Inflammatory macrophage treated with lipopolysaccharide for 4 hours (primary cell): ENCODE measurements around the gene CFAP69.
A peak's percentile ranks its signal among the peaks of the same experiment; 100 is the strongest.

Experiments used
- DNase-seq: peaks from one replicate; pipeline ENCODE4 v3.0.0-alpha.2; 2020

The CFAP69 gene, protein sequence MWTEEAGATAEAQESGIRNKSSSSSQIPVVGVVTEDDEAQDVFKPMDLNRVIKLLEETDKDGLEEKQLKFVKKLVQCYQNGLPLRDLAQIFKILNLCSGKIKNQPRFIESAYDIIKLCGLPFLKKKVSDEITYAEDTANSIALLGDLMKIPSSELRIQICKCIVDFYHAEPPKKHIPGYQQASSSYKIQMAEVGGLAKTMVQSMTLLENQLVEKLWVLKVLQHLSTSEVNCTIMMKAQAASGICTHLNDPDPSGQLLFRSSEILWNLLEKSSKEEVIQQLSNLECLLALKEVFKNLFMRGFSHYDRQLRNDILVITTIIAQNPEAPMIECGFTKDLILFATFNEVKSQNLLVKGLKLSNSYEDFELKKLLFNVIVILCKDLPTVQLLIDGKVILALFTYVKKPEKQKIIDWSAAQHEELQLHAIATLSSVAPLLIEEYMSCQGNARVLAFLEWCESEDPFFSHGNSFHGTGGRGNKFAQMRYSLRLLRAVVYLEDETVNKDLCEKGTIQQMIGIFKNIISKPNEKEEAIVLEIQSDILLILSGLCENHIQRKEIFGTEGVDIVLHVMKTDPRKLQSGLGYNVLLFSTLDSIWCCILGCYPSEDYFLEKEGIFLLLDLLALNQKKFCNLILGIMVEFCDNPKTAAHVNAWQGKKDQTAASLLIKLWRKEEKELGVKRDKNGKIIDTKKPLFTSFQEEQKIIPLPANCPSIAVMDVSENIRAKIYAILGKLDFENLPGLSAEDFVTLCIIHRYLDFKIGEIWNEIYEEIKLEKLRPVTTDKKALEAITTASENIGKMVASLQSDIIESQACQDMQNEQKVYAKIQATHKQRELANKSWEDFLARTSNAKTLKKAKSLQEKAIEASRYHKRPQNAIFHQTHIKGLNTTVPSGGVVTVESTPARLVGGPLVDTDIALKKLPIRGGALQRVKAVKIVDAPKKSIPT

GRCh38 chr7:90244909-90245851 is at the start of gene CFAP69:
CFAP69 (plus strand) TSS chr7:90245174; CDS start chr7:90245425, 251 bp downstream.
- peak; percentile 78 for DNase-seq

- peak; percentile 21 for DNase-seq
Observed at GRCh38 chr7:90201500-90202195, 43.3 kb upstream of the CFAP69 start.

DNA sequence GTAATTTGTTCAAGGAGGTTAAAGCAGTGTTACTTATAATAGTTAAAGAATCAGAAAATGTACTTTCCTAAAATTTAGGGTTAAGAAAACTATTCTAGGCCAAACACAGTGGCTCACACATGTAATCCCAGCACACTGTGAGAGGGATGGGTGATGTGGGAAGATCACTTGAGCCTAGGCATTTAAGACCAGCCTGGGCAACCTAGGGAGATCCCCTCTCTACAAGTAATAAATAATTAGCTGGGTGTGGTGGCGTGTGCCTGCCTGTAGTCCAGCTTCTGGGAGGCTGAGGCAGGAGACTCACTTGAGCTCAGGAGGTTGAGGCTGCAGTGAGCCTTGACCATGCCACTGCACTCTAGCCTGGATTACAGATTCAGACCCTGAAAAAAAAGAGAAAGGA is 37.0 kb upstream of the CFAP69 start:
- no peak for DNase-seq

- DNase-seq: no peak
Observed at GRCh38 chr7:90209776-90210175, 35.2 kb upstream of the CFAP69 start.

- no peak for DNase-seq
Observed at GRCh38 chr7:90210475-90210874, 34.5 kb upstream of the CFAP69 start.

- DNase-seq: no peak
Observed at GRCh38 chr7:90210981-90211380, 34.0 kb upstream of the CFAP69 start.

DNA sequence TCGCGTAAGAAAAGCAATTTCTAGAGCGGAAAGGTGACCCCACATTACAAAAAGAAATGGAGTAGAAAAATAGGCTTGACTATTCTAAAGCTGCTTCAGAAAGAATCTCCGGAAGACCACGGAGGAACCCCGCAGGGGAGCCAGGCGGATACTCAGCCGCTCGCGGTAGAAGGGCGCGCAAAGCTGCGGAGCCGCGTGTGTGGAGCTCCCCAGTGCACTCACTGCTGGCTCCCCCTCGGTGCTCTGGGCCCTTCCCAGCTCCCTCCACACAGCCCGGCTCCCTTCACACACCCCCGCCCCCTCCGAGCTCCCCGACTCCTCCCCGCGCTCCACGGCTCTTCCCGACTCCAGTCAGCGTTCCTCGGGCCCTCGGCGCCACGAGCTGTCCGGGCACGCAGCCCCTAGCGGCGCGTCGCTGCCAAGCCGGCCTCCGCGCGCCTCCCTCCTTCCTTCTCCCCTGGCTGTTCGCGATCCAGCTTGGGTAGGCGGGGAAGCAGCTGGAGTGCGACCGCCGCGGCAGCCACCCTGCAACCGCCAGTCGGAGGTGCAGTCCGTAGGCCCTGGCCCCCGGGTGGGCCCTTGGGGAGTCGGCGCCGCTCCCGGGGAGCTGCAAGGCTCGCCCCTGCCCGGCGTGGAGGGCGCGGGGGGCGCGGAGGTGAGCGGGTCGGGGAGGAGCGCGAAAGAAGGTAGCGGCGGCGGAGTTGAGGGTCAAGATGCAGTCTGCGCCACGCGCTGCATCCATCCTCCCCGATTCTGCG is 33.4 kb upstream of the CFAP69 start, which contains the start of gene STEAP2:
STEAP2 (plus strand) TSS at position 350 of the 758 bp plus-strand sequence. CDS start 13,343 bp downstream, outside the sequence.
- DNase-seq: peak; percentile 22

- DNase-seq: no peak
Observed at GRCh38 chr7:90212149-90212495, 32.9 kb upstream of the CFAP69 start.

- no peak for DNase-seq
Observed at GRCh38 chr7:90213521-90213920, 31.5 kb upstream of the CFAP69 start.

- no peak for DNase-seq
Observed at GRCh38 chr7:90216080-90216674, 28.8 kb upstream of the CFAP69 start.

DNA sequence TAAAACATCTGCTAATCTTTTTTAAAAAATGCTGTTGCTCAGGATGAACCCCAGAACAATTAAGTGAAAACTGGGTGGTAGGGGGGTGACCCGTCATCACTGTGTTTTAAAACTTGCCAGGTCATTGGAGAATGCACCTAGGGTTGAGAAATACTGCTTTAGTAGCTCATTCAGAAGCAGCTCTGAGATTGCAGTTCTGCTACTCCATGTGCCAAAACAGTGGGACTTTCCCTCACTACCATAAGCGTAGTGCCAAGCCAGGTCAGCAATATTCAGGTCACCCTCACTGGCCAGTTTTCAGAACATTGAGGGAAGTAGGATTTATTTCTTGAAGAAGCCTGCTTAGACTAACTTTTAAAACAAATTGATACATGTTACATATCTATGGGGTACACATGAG is 28.2 kb upstream of the CFAP69 start:
- no peak for DNase-seq

DNA sequence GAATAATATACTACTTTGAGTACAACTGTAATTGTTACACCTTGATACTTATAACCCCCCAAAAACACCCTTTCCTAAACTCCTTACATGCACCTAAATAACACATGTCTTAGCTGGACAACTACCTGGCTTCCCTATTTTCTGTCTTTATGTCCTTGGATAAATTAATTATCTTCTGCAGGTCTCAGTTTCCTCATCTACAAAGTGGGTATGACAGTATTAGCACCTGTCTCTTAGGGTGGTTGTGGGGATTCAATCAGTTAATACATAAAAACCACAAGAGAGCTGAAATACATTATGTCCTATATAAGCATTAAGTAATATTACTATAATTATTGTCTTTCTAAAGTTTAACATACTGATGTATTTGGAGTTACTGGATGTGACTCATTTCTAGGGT is 22.6 kb upstream of the CFAP69 start:
- DNase-seq: no peak

DNA sequence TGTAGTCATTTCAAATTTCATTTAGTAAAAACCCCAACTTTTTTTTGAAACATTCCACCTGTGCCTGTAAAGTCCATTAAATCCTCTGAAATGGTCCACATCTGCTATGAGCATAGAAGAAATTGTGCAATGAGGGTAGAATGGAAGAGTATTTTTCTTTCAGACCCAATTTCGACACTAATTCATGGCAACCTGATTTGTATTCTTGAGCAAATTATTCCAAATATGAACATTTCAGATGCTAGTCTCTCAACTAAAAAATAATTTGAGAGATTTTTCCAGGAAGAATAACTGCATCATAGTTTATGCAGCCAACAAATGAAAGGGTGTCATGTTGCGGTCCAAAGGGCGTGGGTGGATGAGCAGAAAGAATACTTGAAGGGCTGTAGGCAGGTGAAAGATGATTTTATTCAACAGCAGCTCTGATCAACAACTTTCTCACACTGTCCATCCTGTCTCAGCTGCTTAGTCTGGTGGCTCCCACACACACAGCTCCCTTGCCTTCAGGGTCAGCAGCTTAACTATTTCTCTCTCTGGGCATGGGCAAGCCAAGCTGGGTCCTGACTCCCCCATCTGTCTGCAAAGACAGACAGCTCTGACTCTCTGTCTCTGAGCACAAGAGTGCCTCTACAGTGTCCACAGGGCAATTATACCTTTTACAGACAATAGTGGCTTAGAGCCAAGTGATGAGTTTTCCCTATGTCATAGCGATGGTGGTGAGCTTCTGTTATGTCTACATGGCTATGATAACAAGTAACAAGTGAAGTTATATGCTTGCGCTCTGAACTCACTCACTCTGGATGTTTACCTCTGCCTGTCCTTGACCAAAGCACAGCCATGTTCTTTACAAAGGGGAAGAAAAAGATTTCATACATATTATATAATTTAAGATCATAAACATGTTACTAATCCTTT is 21.9 kb upstream of the CFAP69 start:
- no peak for DNase-seq

- no peak for DNase-seq
Observed at GRCh38 chr7:90224195-90224594, 20.8 kb upstream of the CFAP69 start.

DNA sequence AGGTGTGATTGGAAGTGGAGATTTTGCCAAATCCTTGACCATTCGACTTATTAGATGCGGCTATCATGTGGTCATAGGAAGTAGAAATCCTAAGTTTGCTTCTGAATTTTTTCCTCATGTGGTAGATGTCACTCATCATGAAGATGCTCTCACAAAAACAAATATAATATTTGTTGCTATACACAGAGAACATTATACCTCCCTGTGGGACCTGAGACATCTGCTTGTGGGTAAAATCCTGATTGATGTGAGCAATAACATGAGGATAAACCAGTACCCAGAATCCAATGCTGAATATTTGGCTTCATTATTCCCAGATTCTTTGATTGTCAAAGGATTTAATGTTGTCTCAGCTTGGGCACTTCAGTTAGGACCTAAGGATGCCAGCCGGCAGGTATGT is 19.8 kb upstream of the CFAP69 start:
- no peak for DNase-seq

GRCh38 chr7:90225601-90226000 is 19.4 kb upstream of the CFAP69 start:
- DNase-seq: no peak

- no peak for DNase-seq
Observed at GRCh38 chr7:90227259-90227658, 17.7 kb upstream of the CFAP69 start.

GRCh38 chr7:90229682-90230081 is 15.3 kb upstream of the CFAP69 start:
- no peak for DNase-seq

GRCh38 chr7:90230834-90231233 is 14.1 kb upstream of the CFAP69 start:
- no peak for DNase-seq

- no peak for DNase-seq
Observed at GRCh38 chr7:90231304-90231703, 13.7 kb upstream of the CFAP69 start.
